Epithelial cell of alveolus of lung (primary cell): ENCODE results near the gene LCK. TPM values are rescaled to one million over a fixed set of nuclear protein-coding genes. Genes with fewer than 3 reads are reported as not detected.

Experiments
- total RNA-seq: library from RNA; depleted of rRNA; stranded (reverse); fragments of >200 nt; gene quantifications from 2 replicates; pipeline ENCODE4 v1.2.1, GENCODE V29; 2015

Gene LCK
- 0.65 TPM in 1 of 2 replicates, not detected in the other for total RNA-seq

DNA sequence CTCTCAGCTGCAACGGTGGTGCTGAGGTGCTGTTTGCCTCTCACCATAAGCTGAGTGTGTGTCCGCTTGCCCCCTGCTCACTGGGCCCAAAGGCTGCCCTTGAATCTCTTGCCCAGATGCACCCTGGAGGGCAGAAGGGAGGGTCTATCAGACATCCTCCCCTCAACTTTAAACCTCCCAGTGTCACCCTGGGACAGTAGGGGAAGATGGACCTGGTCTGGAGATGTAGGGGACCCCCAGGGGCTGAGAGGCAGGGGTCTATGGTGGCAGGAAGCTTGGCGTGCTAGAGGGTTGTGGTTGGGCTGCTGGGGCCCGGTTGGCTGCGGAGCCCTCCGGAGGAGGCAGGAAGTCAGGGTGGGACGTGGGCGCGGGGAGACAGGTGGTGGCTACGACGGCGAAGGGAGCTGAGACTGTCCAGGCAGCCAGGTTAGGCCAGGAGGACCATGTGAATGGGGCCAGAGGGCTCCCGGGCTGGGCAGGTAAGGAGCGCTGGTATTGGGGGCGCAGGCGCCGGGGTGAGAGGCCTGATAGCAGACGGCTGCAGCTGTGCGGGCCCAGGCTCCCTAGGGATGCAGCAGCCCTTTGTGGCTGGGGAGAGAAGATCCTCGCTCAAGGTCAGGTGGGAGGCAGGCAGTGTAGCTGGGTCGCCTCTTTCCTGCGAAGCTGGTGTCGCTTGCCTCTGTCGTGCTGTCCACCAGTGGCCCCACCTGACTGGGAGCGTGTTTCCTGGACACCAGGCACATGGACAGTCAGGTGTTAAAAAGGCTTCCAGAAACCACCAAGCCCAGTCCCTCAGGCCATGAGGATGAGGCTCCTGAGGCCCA, at the start of gene LCK:
TSS of gene LCK (plus strand) at position 373 of the 824 bp plus-strand sequence. CDS start 23,065 bp downstream, outside the sequence.

DNA sequence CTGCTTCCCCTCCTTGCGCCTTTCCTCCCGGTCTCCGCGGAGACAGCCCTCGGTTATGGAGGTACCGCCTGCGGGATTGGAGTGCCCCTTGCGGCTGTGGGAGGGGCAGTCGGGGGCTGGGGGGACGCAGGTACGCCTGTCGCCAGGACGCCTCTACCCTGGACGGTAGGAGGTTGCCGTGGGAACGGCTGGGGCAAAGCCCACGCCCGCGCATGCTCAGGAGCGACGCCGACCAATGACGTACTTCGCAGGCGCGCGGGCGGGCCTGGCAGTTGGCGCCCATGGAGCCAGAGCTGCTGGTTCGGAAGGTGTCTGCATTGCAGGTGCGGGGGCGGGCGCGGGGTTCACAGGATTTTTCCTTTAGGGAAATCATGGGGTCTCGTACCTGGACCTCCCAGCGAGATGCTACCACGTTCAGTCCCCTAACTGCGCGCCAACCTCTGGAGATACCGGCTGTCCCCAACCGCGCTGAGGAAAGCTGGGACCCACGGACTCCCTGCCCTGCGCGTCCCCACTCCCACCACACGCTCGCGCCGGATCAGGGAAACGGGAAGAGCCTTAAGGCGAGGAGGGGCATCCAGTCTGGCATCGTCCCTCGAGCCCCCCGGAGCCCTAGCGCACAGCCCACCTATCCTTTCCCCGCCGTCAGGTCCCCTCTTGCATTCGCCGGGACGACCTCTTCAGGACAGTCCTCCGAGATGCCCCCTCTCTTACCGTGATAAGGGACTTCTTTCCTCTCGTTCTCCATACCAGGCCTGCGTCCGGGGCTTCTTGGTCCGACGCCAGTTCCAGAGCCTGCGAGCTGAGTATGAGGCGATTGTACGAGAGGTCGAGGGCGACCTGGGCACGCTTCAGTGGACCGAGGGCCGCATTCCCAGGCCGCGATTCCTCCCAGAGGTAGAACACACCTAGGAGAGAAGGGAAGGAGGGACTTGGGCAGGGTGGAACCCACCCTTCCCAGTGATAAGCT, 45.4 kb upstream of the LCK start, which contains the start of gene IQCC:
TSS of gene IQCC (plus strand) at position 271 of the 970 bp plus-strand sequence. CDS start at position 282, 11 bp downstream.

DNA sequence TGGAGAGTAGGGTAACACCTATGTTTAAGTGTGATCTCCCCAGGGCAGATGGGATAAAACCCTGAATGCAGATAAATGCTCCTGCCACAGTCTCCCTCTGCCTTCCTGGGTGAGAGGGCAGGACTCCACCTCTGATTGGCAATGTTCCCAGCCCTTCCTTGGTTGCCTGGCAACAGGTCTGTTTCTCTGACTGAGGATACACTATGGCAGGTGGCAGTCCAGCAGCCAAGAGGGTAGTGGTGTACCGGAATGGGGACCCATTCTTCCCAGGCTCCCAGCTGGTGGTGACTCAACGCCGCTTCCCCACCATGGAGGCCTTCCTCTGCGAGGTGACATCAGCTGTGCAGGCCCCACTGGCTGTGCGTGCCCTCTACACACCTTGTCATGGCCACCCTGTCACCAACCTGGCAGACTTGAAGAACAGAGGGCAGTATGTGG, 42.2 kb upstream of the LCK start, which contains the start of gene DCDC2B:
TSS of gene DCDC2B (plus strand) at position 199 of the 438 bp plus-strand sequence. CDS start at position 204, 5 bp downstream.

DNA sequence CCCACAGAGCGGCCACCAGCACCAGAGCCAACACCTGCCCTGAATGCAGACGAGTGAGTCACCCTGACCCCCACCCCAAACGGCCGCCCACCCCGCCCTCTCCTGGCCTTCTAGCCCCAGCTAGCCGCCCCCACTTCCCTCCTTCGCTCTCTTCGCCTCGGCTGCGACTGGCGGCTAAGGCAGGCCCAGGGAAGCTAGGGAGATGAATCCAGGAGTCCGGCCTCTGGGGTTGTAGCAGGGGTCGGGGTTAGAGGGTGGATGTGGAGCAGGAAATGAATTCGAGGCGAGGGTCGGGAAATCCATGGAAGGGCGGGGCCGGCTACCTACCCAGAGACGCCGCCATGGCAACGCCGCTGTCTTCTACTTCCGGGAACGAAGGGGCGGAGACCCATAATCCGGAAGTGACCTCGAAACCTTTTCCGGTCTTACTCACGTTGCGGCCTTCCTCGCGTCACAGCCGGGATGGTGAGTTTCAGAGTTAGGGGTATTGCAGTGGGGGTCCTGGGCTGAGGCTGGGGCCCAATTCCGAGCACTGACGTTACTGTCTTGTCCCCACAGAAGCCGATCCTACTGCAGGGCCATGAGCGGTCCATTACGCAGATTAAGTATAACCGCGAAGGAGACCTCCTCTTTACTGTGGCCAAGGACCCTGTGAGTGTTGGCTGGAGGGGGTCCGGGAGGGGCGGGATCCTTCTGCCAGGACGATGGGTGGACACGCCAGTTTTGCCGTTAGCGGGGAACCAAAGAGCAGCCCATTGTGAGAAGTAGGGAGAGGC, 28.9 kb upstream of the LCK start, which contains the start of the genes EIF3I and TMEM234:
TSS of gene EIF3I (plus strand) at position 428 of the 776 bp plus-strand sequence. CDS start at position 463, 35 bp downstream.
TSS of gene TMEM234 (minus strand) at position 374 of the 776 bp plus-strand sequence. CDS start at position 343, 31 bp downstream.

DNA sequence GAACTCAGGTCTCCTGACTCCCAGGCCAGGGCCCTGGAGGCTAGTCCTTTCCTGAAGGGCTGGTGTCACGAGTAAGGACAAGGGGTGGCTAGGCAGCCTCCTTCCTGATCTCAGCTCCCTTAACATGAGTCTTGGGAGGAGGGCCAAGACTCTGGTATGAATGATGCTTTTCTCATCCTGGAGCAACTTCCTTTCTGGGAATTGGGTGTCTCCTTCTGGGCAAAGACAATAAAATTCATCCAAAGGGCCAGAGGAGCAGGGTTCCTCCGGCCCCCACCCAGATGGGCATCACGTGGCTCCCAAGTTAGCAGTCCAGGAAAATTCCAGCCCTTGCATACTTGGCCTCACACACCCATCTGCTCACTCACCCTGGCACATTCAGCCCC, 4.2 kb upstream of the LCK start, which contains the start of gene FAM167B:
TSS of gene FAM167B (plus strand) at position 335 of the 386 bp plus-strand sequence. CDS start 200 bp downstream, outside the sequence.

DNA sequence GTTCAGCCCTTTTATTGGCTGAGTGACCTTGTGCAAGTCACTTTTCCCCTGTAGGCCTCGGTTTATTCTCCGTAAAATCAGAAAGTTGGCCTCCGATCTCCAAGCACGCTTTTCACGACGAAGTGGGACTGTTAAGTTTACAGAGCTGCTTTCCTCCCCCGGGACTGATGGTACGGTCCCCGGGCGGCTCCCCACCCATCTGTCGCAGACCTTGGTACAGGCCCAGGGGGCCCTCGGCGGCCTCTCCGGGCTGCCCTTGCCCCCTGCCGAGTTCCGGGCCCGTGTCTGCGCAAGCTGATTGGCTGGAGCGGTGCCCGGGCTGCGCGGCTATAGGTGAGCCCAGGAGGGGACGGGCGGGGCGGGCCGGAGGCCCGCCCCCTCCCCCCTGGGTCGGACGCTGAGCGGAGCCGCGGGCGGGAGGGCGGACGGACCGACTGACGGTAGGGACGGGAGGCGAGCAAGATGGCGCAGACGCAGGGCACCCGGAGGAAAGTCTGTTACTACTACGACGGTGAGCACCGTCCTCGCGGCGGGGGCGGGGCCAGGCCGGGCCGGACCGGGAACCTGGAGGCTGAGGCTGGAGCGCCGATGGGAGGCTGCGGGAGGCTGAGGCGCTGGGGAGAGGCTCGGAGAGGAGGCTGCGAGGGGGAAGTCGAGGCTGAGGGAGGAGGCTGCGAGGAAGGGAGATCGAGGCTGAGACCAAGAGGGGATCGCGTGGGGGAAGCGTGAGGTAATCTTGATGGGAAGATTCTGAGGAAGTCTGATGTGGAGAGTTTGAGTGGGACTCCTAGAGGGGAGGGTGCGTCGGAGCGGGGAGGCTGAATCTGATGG, 40.9 kb downstream of the LCK start, which contains the start of gene HDAC1:
TSS of gene HDAC1 (plus strand) at position 376 of the 831 bp plus-strand sequence. CDS start at position 463, 87 bp downstream.

Other genes with a start within 250 kb of the LCK start
- gene KHDRBS1, start 237.4 kb upstream of the LCK start, total RNA-seq: 95.3 and 161 TPM in 2 replicates
- gene TMEM39B, start 178.3 kb upstream of the LCK start, total RNA-seq: 7.0 and 10.5 TPM in 2 replicates
- gene KPNA6, start 143.2 kb upstream of the LCK start, total RNA-seq: 40.6 and 41.0 TPM in 2 replicates
- 54.1 and 56.9 TPM in 2 replicates for gene TXLNA, start 71.6 kb upstream of the LCK start, total RNA-seq
- gene CCDC28B, start 50.7 kb upstream of the LCK start, total RNA-seq: 23.9 and 24.6 TPM in 2 replicates
- gene IQCC, start 45.6 kb upstream of the LCK start, total RNA-seq: 3.2 and 4.6 TPM in 2 replicates
- not detected in 2 replicates for gene DCDC2B, start 42.2 kb upstream of the LCK start, total RNA-seq
- gene TMEM234, start 28.9 kb upstream of the LCK start, total RNA-seq: 12.4 and 20.0 TPM in 2 replicates
- gene EIF3I, start 28.9 kb upstream of the LCK start, total RNA-seq: 255 and 401 TPM in 2 replicates
- 0.40 TPM in 1 of 2 replicates, not detected in the other for gene FAM167B, start 4.0 kb upstream of the LCK start, total RNA-seq
- 66.1 and 120 TPM in 2 replicates for gene HDAC1, start 40.8 kb downstream of the LCK start, total RNA-seq
- 121 and 127 TPM in 2 replicates for gene MARCKSL1, start 85.0 kb downstream of the LCK start, total RNA-seq
- gene FAM229A, start 111.2 kb downstream of the LCK start, total RNA-seq: 1.2 and 3.1 TPM in 2 replicates
- not detected in 2 replicates for gene TSSK3, start 111.3 kb downstream of the LCK start, total RNA-seq
- 53.8 and 59.6 TPM in 2 replicates for gene BSDC1, start 143.2 kb downstream of the LCK start, total RNA-seq
- not detected in 2 replicates for gene ZBTB8B, start 213.8 kb downstream of the LCK start, total RNA-seq